H1 (cell line): ENCODE data around the gene TM9SF3. TPM values are rescaled to one million over a fixed set of nuclear protein-coding genes. Genes with fewer than 3 reads are reported as not detected.

Experiments
- CTCF ChIA-PET: fragments of 300-600 bp; sonication (Branson Sonifier 250); formaldehyde crosslinking; loops from one replicate; lab custom pipeline; 2021; ENCODE audit not compliant: partially characterized antibody; lab: Charles Lee
- POLR2A ChIA-PET: fragments of 300-600 bp; sonication (Branson Sonifier 250); formaldehyde crosslinking; loops from one replicate; lab custom pipeline; 2021; ENCODE audit warnings: inconsistent platforms; ENCODE audit not compliant: partially characterized antibody; lab: Charles Lee
- DNase-seq, 2 experiments: peaks; one replicate each; pipeline versions ENCODE4 v3.0.0 to v3.0.0-alpha.2; 2010 to 2022; ENCODE audit warnings: low spot score in 2 of 2, low read depth in 1 of 2, mixed read lengths in 1 of 2
- FAIRE-seq: peaks from 2 replicates; lab custom pipeline; 2011; peaks lifted over from hg19 to GRCh38; lab: Jason Lieb, UNC
- H2AFZ ChIP-seq: 2 replicates; pipeline ENCODE4 v1.8.1; 2012; ENCODE audit warnings: low read length, inconsistent platforms
- H2AK5ac ChIP-seq: 2 replicates; pipeline ENCODE4 v1.6.1; 2013; ENCODE audit warnings: low read depth, low read length
- H2BK120ac ChIP-seq: replicated peaks from 2 replicates; pipeline ENCODE3; 2013; ENCODE audit warnings: low read depth, low read length, inconsistent platforms
- H2BK12ac ChIP-seq: 2 replicates; pipeline ENCODE4 v1.6.1; 2013; ENCODE audit warnings: low read depth, low read length
- H2BK15ac ChIP-seq: 2 replicates; pipeline ENCODE4 v1.6.1; 2013; ENCODE audit warnings: low read length
- H2BK20ac ChIP-seq: 2 replicates; pipeline ENCODE4 v1.6.1; 2013; ENCODE audit warnings: low read length
- H2BK5ac ChIP-seq: 2 replicates; pipeline ENCODE4 v1.6.1; 2013; ENCODE audit warnings: low read depth, low read length
- H3K14ac ChIP-seq: 2 replicates; pipeline ENCODE4 v1.6.1; 2013; ENCODE audit warnings: inconsistent platforms; ENCODE audit not compliant: insufficient read length
- H3K18ac ChIP-seq: 2 replicates; pipeline ENCODE4 v1.6.1; 2013; ENCODE audit warnings: low read length; ENCODE audit errors: extremely low read depth
- H3K23ac ChIP-seq: 2 replicates; pipeline ENCODE4 v1.6.1; 2013; ENCODE audit warnings: inconsistent platforms; ENCODE audit not compliant: insufficient read length
- H3K23me2 ChIP-seq: 2 replicates; pipeline ENCODE4 v1.6.1; 2013; ENCODE audit warnings: low read depth, low read length
- H3K27ac ChIP-seq: 2 replicates; pipeline ENCODE4 v1.6.1; 2011; ENCODE audit warnings: low read depth, low read length, inconsistent platforms
- H3K27me3 ChIP-seq, 4 experiments: replicated peaks in 1 of 4; 1 replicate in 1 of 4; 2 replicates in 3 of 4; pipeline versions ENCODE4 v1.6.1 to v1.8.1; 2011 to 2013; ENCODE audit warnings: low read length in 3 of 4, mild to moderate bottlenecking in 3 of 4, inconsistent platforms in 2 of 4, mixed read lengths in 2 of 4, moderate library complexity in 1 of 4; ENCODE audit not compliant: control insufficient read depth in 3 of 4, insufficient read depth in 3 of 4; ENCODE audit errors: extremely low read depth in 1 of 4
- H3K36me3 ChIP-seq, 4 experiments: 2 replicates each; pipeline versions ENCODE4 v1.6.1 to v1.8.1; 2011 to 2013; ENCODE audit warnings: mild to moderate bottlenecking in 4 of 4, low read length in 3 of 4, moderate library complexity in 2 of 4, control low read depth in 1 of 4, inconsistent platforms in 1 of 4; ENCODE audit not compliant: insufficient read depth in 4 of 4, control insufficient read depth in 2 of 4
- H3K4ac ChIP-seq: replicated peaks from 2 replicates; pipeline ENCODE3; 2013; ENCODE audit warnings: low read length, low read depth, mixed read lengths, inconsistent platforms; ENCODE audit not compliant: insufficient read length
- H3K4me1 ChIP-seq, 4 experiments: replicated peaks in 1 of 4; 1 replicate in 1 of 4; 2 replicates in 3 of 4; pipeline versions ENCODE4 v1.6.1 to v1.8.1; 2011 to 2013; ENCODE audit warnings: low read length in 3 of 4, inconsistent platforms in 2 of 4, mixed read lengths in 1 of 4; ENCODE audit not compliant: insufficient read depth in 4 of 4, control insufficient read depth in 3 of 4
- H3K4me2 ChIP-seq, 2 experiments: 2 replicates each; pipeline versions ENCODE4 v1.6.1 to v1.8.1; 2011 to 2013; ENCODE audit warnings: low read depth in 2 of 2, low read length in 2 of 2, control low read depth in 1 of 2, inconsistent platforms in 1 of 2, mild to moderate bottlenecking in 1 of 2; ENCODE audit not compliant: insufficient read depth in 1 of 2
- H3K4me3 ChIP-seq, 4 experiments: fragments of 200-600, 300-600 bp in 1 of 4; sonication (generic), shearing (Covaris generic), sonication (Bioruptor Twin) in 1 of 4; 2 replicates each; pipeline versions ENCODE4 v1.5.1 to v1.8.1; 2011 to 2016; ENCODE audit warnings: low read length in 4 of 4, low read depth in 3 of 4, control low read depth in 2 of 4, inconsistent platforms in 2 of 4, mild to moderate bottlenecking in 2 of 4, mixed read lengths in 1 of 4, moderate library complexity in 1 of 4; ENCODE audit not compliant: insufficient read depth in 2 of 4; ENCODE audit errors: extremely low read depth in 1 of 4
- H3K56ac ChIP-seq: replicated peaks from 2 replicates; pipeline ENCODE3; 2013; ENCODE audit warnings: low read depth, mild to moderate bottlenecking, mixed read lengths, low read length, inconsistent platforms; ENCODE audit not compliant: insufficient read length
- H3K79me1 ChIP-seq: 2 replicates; pipeline ENCODE4 v1.6.1; 2013; ENCODE audit warnings: low read depth, low read length, control low read depth
- H3K79me2 ChIP-seq, 2 experiments: 2 replicates each; pipeline versions ENCODE4 v1.6.1 to v1.8.1; 2012 to 2013; ENCODE audit warnings: low read length in 2 of 2, mild to moderate bottlenecking in 2 of 2, inconsistent platforms in 1 of 2; ENCODE audit not compliant: insufficient read depth in 2 of 2, control insufficient read depth in 1 of 2
- H3K9ac ChIP-seq, 4 experiments: replicated peaks in 1 of 4; 1 replicate in 1 of 4; 2 replicates in 3 of 4; pipeline versions ENCODE4 v1.6.1 to v1.8.1; 2011 to 2013; ENCODE audit warnings: low read depth in 3 of 4, low read length in 3 of 4, control low read depth in 2 of 4, mild to moderate bottlenecking in 2 of 4, moderate library complexity in 2 of 4, inconsistent platforms in 1 of 4; ENCODE audit errors: extremely low read depth in 1 of 4
- H3K9me3 ChIP-seq, 2 experiments: 2 replicates each; pipeline versions ENCODE4 v1.6.1 to v1.8.1; 2012 to 2013; ENCODE audit warnings: mild to moderate bottlenecking in 2 of 2, moderate library complexity in 2 of 2, control low read depth in 1 of 2, inconsistent platforms in 1 of 2, low read depth in 1 of 2, low read length in 1 of 2, mixed read lengths in 1 of 2; ENCODE audit not compliant: insufficient read depth in 2 of 2
- H4K20me1 ChIP-seq, 2 experiments: replicated peaks in 1 of 2; 2 replicates each; pipeline versions ENCODE3 to v1.8.1; 2011 to 2013; ENCODE audit warnings: inconsistent platforms in 2 of 2, low read length in 2 of 2, mild to moderate bottlenecking in 1 of 2; ENCODE audit not compliant: insufficient read depth in 2 of 2, control insufficient read depth in 1 of 2
- H4K5ac ChIP-seq: 2 replicates; pipeline ENCODE4 v1.6.1; 2013; ENCODE audit warnings: low read length, low read depth, mixed read lengths, inconsistent platforms; ENCODE audit not compliant: insufficient read length
- H4K8ac ChIP-seq: 2 replicates; pipeline ENCODE4 v1.8.0; 2013; ENCODE audit warnings: mild to moderate bottlenecking, moderate library complexity, low read length, inconsistent platforms; ENCODE audit not compliant: insufficient read depth; ENCODE audit errors: extremely low read depth
- H4K91ac ChIP-seq: replicated peaks from 2 replicates; pipeline ENCODE3; 2013; ENCODE audit warnings: low read length, mixed read lengths, inconsistent platforms; ENCODE audit not compliant: insufficient read length
- EGR1 ChIP-seq: IDR thresholded peaks from 2 replicates; pipeline ENCODE4 v1.6.1; 2011; ENCODE audit warnings: low read depth, low read length, borderline replicate concordance
- GTF2F1 ChIP-seq: IDR thresholded peaks from 2 replicates; pipeline ENCODE4 v1.6.1; 2012; ENCODE audit warnings: low read depth, low read length, improper control_type of control experiment, borderline replicate concordance
- JUN ChIP-seq: IDR thresholded peaks from 2 replicates; pipeline ENCODE4 v1.6.1; 2011; ENCODE audit warnings: low read depth, mild to moderate bottlenecking, improper control_type of control experiment, low read length
- PHF8 ChIP-seq: fragments of 200-600 bp; sonication (generic); conservative IDR thresholded peaks from 2 replicates; pipeline ENCODE4 v1.7.1; 2012; ENCODE audit warnings: low read depth, mild to moderate bottlenecking, inconsistent platforms, low read length, moderate library complexity
- POU5F1 ChIP-seq: IDR thresholded peaks from 2 replicates; pipeline ENCODE4 v1.6.1; 2011; ENCODE audit warnings: low read depth, mild to moderate bottlenecking, low read length, moderate library complexity
- WGBS, 2 experiments: shearing (Covaris generic) in 1 of 2; methylation state at CpG; one replicate each; pipeline versions ENCODE4 v1.1.6 to v1.1.7; 2013 to 2015; ENCODE audit warnings: low lambda C conversion rate in 2 of 2, mixed read lengths in 2 of 2, inconsistent platforms in 1 of 2, low coverage in 1 of 2, missing lambda C conversion rate in 1 of 2; ENCODE audit not compliant: insufficient replicate concordance in 2 of 2, insufficient coverage in 1 of 2, insufficient read length in 1 of 2; ENCODE audit errors: extremely low coverage in 1 of 2, missing lambda C conversion rate in 1 of 2; 5-methylcytosine and 5-hydroxymethylcytosine counted together
- polyA plus RNA-seq, 7 experiments: library from polyadenylated mRNA; depleted of rRNA in 3 of 7; stranded (reverse) in 5 of 7; unstranded in 2 of 7; fragments of >200 nt in 5 of 7; fragments of 200-250 nt in 2 of 7; gene quantifications; 1 replicate in 5 of 7; 2 replicates in 1 of 7; 4 replicates in 1 of 7; pipeline versions ENCODE4 v1.2.1 to v1.2.3, GENCODE V29; 2011 to 2013; ENCODE audit warnings: missing spikeins in 2 of 7, mixed read lengths in 2 of 7
- total RNA-seq: library from RNA; stranded (reverse); fragmentation: NEBNext Ultra II Directional; extraction: Animal tissue kit (Norgen Biotek cat#: 25700); gene quantifications from 2 replicates; pipeline ENCODE4 v1.2.1, GENCODE V29; 2021

The TM9SF3 gene
- total and polyA plus RNA-seq, 2 of the 8 experiments (the other 6 are each of a cell fraction or from before 2014, with no cell fraction given), result 123 to 127 TPM

DNA sequence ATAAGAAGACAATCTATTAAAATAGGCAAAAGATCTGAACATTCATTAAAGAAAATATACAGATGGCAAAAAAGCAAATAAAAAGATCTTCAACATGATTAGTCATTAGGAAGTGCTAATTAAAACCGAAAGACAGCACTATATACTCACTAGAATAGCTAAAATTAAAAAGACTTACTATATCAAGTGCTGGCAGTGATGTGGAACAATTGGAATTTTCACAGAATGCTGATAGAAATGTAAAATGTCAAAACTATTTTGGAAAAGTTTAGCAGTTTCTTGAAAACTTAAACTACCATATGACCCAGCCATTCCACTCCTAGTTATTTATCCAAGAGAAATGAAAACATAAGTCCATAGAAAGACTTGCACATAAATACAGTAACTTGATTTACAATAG is 48.1 kb downstream of the TM9SF3 start:
- Histone ChIP-seq H2BK15ac (no peak overlapping the region), H3K23ac (no peak overlapping the region), H3K4ac (no peak overlapping the region), H3K23me2 (no peaks in the 10 kb centered on the region), H3K9ac (no peak overlapping the region), H2BK20ac (no peak overlapping the region), H3K27ac (no peak overlapping the region), H4K5ac (no peak overlapping the region), H3K79me1 (no peaks in the 10 kb centered on the region), H2BK120ac (no peak overlapping the region), H4K20me1 (peaks cover 0 to 3% of the 10 kb centered on the region in 2 experiments), H4K91ac (no peak overlapping the region), H2BK5ac (no peak overlapping the region), H3K4me2 (no peak overlapping the region), H4K8ac (no peak overlapping the region), H3K36me3 (peaks cover 2 to 20% (median 3%) of the 10 kb centered on the region in 4 experiments; a peak in 3 of 8 replicates), H3K79me2 (peaks cover 0 to 7% of the 10 kb centered on the region in 2 experiments; a peak in 2 of 4 replicates), H3K27me3 (no peaks in the 10 kb centered on the region), H2AK5ac (no peak overlapping the region), H3K9me3 (no peaks in the 10 kb centered on the region), H2BK12ac (no peak overlapping the region), H3K18ac (no peak overlapping the region), H3K56ac (no peak overlapping the region), H3K4me1 (no peaks in the 10 kb centered on the region), H3K4me3 (no peak overlapping the region), H3K14ac (no peak overlapping the region), H2AFZ (no peak overlapping the region)
- ChIA-PET POLR2A (no interaction called here), CTCF (interaction anchor here (1.0 kb wide), 1 partner anchor 18 kb away, joined by 4 read pairs; no protein-coding TSS in a partner anchor)
- TF ChIP-seq JUN (no peak), EGR1 (no peak), PHF8 (no peak), POU5F1 (no peak), GTF2F1 (no peak)
- FAIRE-seq, result no peak
- DNase-seq, result no peak
- WGBS, 2 experiments, result 100% methylated on average over 1 of the region's 1 CpG; no CpG with 5 or more reads in 1 of the 2 experiments
